ENCODE data around the gene KCNA5. TPM values are rescaled to one million over a fixed set of nuclear protein-coding genes. Genes with fewer than 3 reads are reported as not detected.

The KCNA5 gene
- total RNA-seq, 2 experiments from 2014 or later = not detected

- no peak overlapping the region for H3K4me3 ChIP-seq (ENCODE audit: low read length)
- Mint-ChIP-seq H3K4me3 (no peak overlapping the region), H3K27me3 (peaks cover 50% of the 10 kb centered on the region), H3K9me3 (no peaks in the 10 kb centered on the region), H3K36me3 (ENCODE audit: low read depth) (no peaks in the 10 kb centered on the region), H3K27ac (no peak overlapping the region), H3K4me1 (ENCODE audit: low read depth) (no peaks in the 10 kb centered on the region)
- no peak for TF ChIP-seq CTCF (IDR thresholded peaks at IDR 0.05)
- H3K4me1 ChIP-seq (ENCODE audit: insufficient read depth, low read length) = no peaks in the 10 kb centered on the region
- ATAC-seq (ENCODE audit: poor library complexity) (no peak), DNase-seq (no peak)
- no peak overlapping the region for H3K27ac ChIP-seq (ENCODE audit: low read depth in 1 of 2, low read length in 2 of 2)
- peaks cover 3 to 4% of the 10 kb centered on the region in 2 experiments for H3K27me3 ChIP-seq (ENCODE audit: control insufficient read depth in 1 of 2, insufficient read depth in 2 of 2, low read length in 2 of 2)
- POLR2A ChIA-PET = no interaction called here
- no peaks in the 10 kb centered on the region for H3K36me3 ChIP-seq (ENCODE audit: insufficient read depth, low read length)
- CTCF ChIA-PET = no interaction called here
- intact Hi-C loops (cut with DNase I, micrococcal nuclease) = loop anchor here in 1 of 2 experiments (5.0 kb wide), 2 partner anchors 773 to 1013 kb away; no protein-coding TSS in a partner anchor
- H3K9me3 ChIP-seq (ENCODE audit: control insufficient read depth in 1 of 2, insufficient read depth in 1 of 2, low read length in 2 of 2) = no peaks in the 10 kb centered on the region
Measured at GRCh38 chr12:5023842-5024241, 19.8 kb upstream of the KCNA5 start.

GRCh38 chr12:5026342-5026938 lies 17.2 kb upstream of the KCNA5 start:
- Mint-ChIP-seq H3K4me1 (ENCODE audit: low read depth) (no peaks in the 10 kb centered on the region), H3K4me3 (no peak overlapping the region), H3K27me3 (peaks cover 56% of the 10 kb centered on the region), H3K27ac (no peak overlapping the region), H3K36me3 (ENCODE audit: low read depth) (no peaks in the 10 kb centered on the region), H3K9me3 (no peaks in the 10 kb centered on the region)
- no peak for TF ChIP-seq CTCF (IDR thresholded peaks at IDR 0.05)
- DNase-seq (no peak), ATAC-seq (ENCODE audit: poor library complexity) (no peak)
- Histone ChIP-seq H3K27me3 (ENCODE audit: control insufficient read depth in 1 of 2, insufficient read depth in 2 of 2, low read length in 2 of 2) (peaks cover 3 to 4% of the 10 kb centered on the region in 2 experiments), H3K27ac (ENCODE audit: low read depth in 1 of 2, low read length in 2 of 2) (no peak overlapping the region), H3K9me3 (ENCODE audit: control insufficient read depth in 1 of 2, insufficient read depth in 1 of 2, low read length in 2 of 2) (no peaks in the 10 kb centered on the region), H3K4me3 (ENCODE audit: low read length) (no peak overlapping the region), H3K4me1 (ENCODE audit: insufficient read depth, low read length) (no peaks in the 10 kb centered on the region), H3K36me3 (ENCODE audit: insufficient read depth, low read length) (no peaks in the 10 kb centered on the region)
- ChIA-PET POLR2A (no interaction called here), CTCF (no interaction called here)
- intact Hi-C loops (cut with DNase I, micrococcal nuclease) = no loop called here

GRCh38 chr12:5027046-5027821 lies 16.4 kb upstream of the KCNA5 start:
- Histone ChIP-seq H3K36me3 (ENCODE audit: insufficient read depth, low read length) (no peaks in the 10 kb centered on the region), H3K27me3 (ENCODE audit: control insufficient read depth in 1 of 2, insufficient read depth in 2 of 2, low read length in 2 of 2) (peaks cover 3 to 4% of the 10 kb centered on the region in 2 experiments), H3K4me1 (ENCODE audit: insufficient read depth, low read length) (no peaks in the 10 kb centered on the region), H3K4me3 (ENCODE audit: low read length) (no peak overlapping the region), H3K27ac (ENCODE audit: low read depth in 1 of 2, low read length in 2 of 2) (no peak overlapping the region), H3K9me3 (ENCODE audit: control insufficient read depth in 1 of 2, insufficient read depth in 1 of 2, low read length in 2 of 2) (no peaks in the 10 kb centered on the region)
- intact Hi-C loops (cut with DNase I, micrococcal nuclease) = no loop called here
- Mint-ChIP-seq H3K27me3 (peaks cover 55% of the 10 kb centered on the region), H3K4me1 (ENCODE audit: low read depth) (no peaks in the 10 kb centered on the region), H3K4me3 (no peak overlapping the region), H3K27ac (no peak overlapping the region), H3K36me3 (ENCODE audit: low read depth) (no peaks in the 10 kb centered on the region), H3K9me3 (no peaks in the 10 kb centered on the region)
- no peak for ATAC-seq (ENCODE audit: poor library complexity)
- DNase-seq = no peak
- no peak for TF ChIP-seq CTCF (IDR thresholded peaks at IDR 0.05)
- POLR2A ChIA-PET = no interaction called here
- CTCF ChIA-PET = no interaction called here
